GM18526 (cell line): ENCODE measurements around the gene GSDMA.

Experiments used
- POLR2A ChIP-seq: IDR thresholded peaks from 3 replicates; pipeline ENCODE4 v1.6.1; 2011; ENCODE audit not compliant: insufficient read length; ENCODE audit errors: extremely low read depth

The GSDMA gene

GRCh38 chr17:39997543-39997942 lies 34.7 kb downstream of the GSDMA start:
- TF ChIP-seq POLR2A: no peak

DNA sequence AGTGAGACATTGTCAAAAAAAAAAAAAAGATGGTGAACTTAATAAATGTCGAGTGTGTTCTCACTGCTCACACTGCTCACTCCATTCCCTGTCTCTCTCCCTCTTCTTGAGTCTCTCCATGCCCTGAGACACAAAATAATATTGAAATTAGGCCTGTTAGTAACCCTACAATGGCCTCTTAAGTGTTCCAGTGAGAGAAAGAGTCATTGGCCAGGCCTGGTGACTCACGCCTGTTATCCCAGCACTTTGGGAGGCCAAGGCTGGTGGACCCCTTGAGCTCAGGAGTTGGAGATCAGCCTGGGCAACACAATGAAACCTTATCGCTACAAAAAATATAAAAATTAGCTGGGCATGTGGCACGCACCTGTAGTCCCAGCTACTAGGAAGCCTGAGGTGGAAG lies 36.3 kb downstream of the GSDMA start:
- no peak for TF ChIP-seq POLR2A

DNA sequence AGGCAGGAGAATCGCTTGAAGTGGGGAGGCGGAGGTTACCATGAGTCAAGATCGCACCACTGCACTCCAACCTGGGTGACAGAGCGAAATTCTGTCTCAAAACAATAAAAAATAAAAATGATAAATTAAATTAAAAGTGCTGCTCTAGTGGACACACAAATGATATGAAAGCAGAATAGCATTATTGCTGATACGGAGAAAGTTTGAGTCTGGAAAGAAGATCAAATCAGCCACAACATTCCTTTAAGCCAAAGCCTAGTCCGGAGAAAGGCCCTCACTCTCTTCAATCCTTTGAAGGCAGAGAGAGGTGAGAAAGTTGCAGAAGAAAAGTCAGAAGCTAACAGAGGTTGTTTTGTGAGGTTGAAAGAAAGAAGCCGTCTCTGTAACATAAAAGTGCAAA lies 37.4 kb downstream of the GSDMA start:
- TF ChIP-seq POLR2A: no peak

GRCh38 chr17:40004072-40004471 lies 41.3 kb downstream of the GSDMA start:
- TF ChIP-seq POLR2A: no peak

- no peak for TF ChIP-seq POLR2A
These were observed 41.9 kb downstream of the GSDMA start for GRCh38 chr17:40004712-40005111.

DNA sequence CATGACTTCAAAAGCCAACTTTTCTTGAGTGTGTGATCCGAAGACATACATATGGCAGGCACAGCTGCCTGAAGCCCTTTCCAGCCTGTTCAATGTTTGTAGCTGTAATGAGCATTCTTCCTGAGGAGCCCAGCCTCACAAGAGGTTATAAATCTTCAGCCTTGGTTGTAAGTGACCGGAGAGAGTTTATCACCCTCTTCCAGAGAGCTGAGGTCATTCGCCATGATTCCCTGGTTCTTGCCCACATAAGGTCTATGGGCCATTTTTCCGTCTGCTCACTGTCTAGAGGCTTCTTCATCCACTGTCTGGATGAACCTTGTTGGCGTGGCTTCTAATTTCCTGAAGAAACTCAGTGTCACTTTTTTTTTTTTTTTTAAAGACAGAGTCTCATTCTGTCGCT lies 42.7 kb downstream of the GSDMA start:
- no peak for TF ChIP-seq POLR2A

DNA sequence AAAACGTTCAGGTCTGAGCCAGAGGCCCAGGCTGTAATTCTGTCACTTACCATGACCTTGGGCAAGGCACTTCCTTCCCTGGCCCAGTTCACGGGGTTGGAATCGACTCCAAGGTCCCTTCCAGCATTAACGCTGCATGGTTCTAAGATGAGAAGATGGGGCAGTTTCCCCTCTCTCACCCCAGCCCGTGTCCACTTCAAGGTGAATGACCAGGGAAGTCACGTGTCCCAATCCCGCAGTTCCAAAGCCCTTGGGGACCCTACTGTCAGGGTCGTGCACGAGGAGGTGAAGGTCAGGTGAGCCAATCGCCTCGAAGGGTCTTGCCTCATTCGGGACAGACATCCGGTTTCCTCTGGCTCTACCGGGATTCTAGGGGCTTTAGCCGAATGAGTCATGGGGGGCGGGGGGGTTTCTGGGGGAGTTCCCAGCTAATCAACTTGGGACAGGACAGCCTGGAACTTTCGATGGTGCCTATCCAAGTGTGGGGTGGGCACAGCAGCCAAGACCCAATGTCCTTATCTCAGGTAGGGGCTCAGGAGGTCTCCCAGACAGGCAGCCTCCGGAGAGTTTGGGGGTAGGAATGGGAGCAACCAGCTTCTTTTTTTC lies 51.7 kb downstream of the GSDMA start:
- no peak for TF ChIP-seq POLR2A

DNA sequence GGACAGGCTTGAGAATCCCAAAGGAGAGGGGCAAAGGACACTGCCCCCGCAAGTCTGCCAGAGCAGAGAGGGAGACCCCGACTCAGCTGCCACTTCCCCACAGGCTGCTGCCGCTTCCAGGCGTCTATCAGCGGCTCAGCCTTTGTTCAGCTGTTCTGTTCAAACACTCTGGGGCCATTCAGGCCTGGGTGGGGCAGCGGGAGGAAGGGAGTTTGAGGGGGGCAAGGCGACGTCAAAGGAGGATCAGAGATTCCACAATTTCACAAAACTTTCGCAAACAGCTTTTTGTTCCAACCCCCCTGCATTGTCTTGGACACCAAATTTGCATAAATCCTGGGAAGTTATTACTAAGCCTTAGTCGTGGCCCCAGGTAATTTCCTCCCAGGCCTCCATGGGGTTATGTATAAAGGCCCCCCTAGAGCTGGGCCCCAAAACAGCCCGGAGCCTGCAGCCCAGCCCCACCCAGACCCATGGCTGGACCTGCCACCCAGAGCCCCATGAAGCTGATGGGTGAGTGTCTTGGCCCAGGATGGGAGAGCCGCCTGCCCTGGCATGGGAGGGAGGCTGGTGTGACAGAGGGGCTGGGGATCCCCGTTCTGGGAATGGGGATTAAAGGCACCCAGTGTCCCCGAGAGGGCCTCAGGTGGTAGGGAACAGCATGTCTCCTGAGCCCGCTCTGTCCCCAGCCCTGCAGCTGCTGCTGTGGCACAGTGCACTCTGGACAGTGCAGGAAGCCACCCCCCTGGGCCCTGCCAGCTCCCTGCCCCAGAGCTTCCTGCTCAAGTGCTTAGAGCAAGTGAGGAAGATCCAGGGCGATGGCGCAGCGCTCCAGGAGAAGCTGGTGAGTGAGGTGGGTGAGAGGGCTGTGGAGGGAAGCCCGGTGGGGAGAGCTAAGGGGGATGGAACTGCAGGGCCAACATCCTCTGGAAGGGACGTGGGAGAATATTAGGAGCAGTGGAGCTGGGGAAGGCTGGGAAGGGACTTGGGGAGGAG lies 52.5 kb downstream of the GSDMA start, which contains the start of gene CSF3:
Gene CSF3 (plus strand): TSS at position 436 of the 993 bp plus-strand sequence. CDS start 35 bp downstream, at position 471.
- no peak for TF ChIP-seq POLR2A

DNA sequence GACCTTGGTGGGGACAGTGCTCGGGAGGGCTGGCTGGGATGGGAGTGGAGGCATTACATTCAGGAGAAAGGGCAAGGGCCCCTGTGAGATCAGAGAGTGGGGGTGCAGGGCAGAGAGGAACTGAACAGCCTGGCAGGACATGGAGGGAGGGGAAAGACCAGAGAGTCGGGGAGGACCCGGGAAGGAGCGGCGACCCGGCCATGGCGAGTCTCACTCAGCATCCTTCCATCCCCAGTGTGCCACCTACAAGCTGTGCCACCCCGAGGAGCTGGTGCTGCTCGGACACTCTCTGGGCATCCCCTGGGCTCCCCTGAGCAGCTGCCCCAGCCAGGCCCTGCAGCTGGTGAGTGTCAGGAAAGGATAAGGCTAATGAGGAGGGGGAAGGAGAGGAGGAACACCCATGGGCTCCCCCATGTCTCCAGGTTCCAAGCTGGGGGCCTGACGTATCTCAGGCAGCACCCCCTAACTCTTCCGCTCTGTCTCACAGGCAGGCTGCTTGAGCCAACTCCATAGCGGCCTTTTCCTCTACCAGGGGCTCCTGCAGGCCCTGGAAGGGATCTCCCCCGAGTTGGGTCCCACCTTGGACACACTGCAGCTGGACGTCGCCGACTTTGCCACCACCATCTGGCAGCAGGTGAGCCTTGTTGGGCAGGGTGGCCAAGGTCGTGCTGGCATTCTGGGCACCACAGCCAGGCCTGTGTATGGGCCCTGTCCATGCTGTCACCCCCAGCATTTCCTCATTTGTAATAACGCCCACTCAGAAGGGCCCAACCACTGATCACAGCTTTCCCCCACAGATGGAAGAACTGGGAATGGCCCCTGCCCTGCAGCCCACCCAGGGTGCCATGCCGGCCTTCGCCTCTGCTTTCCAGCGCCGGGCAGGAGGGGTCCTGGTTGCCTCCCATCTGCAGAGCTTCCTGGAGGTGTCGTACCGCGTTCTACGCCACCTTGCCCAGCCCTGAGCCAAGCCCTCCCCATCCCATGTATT lies 53.5 kb downstream of the GSDMA start:
- TF ChIP-seq POLR2A: no peak

DNA sequence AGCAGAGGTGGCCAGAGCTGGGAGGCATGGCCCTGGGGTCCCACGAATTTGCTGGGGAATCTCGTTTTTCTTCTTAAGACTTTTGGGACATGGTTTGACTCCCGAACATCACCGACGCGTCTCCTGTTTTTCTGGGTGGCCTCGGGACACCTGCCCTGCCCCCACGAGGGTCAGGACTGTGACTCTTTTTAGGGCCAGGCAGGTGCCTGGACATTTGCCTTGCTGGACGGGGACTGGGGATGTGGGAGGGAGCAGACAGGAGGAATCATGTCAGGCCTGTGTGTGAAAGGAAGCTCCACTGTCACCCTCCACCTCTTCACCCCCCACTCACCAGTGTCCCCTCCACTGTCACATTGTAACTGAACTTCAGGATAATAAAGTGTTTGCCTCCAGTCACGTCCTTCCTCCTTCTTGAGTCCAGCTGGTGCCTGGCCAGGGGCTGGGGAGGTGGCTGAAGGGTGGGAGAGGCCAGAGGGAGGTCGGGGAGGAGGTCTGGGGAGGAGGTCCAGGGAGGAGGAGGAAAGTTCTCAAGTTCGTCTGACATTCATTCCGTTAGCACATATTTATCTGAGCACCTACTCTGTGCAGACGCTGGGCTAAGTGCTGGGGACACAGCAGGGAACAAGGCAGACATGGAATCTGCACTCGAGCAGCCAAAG lies 54.7 kb downstream of the GSDMA start:
- no peak for TF ChIP-seq POLR2A

DNA sequence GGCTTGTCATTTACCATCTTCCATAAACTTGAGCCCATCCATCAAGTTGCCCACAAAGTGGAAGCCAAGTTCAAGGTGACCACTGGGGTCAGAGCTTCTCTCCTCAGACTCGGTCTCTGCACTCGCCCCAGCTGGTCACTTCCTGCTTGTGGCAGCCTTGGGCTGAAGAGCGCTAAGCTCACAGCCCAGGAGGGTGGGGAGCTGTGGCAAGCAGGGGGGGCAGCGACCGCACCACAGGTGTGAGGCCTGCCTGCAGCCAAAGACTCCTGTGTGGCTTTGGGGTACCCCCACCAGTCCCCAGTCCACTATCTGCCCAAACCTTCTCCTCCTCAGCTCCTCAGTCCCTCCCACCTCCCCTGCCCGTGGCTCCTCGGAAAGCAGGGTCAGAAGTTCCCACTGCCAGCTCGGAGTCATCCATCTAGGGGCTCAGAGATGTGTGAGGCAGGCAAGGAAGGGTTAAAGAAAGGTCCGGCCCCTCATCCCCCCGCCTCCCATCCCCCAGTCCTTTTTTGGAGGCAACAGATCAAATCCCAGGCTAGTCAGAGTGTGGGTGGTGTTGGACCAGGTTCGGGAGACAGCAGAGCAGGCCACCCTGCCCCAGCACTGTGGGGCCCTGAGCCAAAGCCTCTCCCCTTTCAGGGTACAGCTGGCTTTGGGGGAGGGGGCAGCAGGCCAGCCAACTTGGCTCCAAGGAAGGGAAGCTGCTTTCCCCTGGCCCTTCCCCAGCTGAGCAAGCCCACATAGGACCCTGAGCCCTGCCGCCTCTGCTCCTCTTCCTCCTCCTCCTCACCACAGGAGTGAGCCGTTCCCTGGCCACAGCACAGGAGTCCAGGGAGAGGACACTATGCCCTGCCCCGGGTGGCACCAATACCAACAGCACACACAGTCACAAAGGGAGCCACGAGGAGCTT lies 55.7 kb downstream of the GSDMA start:
- no peak for TF ChIP-seq POLR2A

- TF ChIP-seq POLR2A: no peak
These were observed 56.6 kb downstream of the GSDMA start for GRCh38 chr17:40019140-40019991.

DNA sequence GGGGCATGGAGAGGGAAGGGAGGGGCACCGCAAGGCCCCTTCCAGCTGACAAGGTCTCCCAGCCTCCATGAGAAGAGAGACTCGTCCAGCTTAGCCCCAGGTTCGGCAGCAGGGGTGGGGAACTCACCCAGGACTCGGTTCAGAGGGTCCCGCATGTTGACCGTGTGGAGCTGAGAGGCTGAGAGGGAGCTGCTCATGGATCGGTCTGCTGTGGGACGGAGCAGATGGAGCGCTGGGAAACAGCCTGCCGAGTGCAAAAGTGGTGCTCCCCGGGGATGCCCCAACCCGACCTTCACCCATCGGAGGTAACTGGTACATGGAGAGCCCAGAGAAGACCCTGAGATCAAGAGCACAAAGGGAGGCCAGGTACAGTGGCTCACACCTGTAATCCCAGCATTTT lies 57.3 kb downstream of the GSDMA start:
- no peak for TF ChIP-seq POLR2A
